Chondrocyte (in vitro differentiated cells): ENCODE measurements around the gene GLE1. TPM values are rescaled to one million over a fixed set of nuclear protein-coding genes. Genes with fewer than 3 reads are reported as not detected.

Source experiments
- DNase-seq: peaks from one replicate; pipeline ENCODE4 v3.0.0; 2021; ENCODE audit warnings: mixed read lengths, low spot score
- H3K27ac Mint-ChIP-seq: one replicate; pipeline ENCODE4 v1.8.0; 2021; ENCODE audit warnings: mild to moderate bottlenecking, moderate library complexity, mixed read lengths; ENCODE audit not compliant: unreplicated experiment
- H3K27me3 Mint-ChIP-seq: 2 replicates; pipeline ENCODE4 v1.8.0; 2021; ENCODE audit warnings: low read depth, mixed read lengths
- H3K36me3 Mint-ChIP-seq: 2 replicates; pipeline ENCODE4 v1.8.0; 2021; ENCODE audit warnings: low read depth, mixed read lengths
- H3K4me1 Mint-ChIP-seq: 2 replicates; pipeline ENCODE4 v1.8.0; 2021; ENCODE audit warnings: low read depth, mild to moderate bottlenecking, mixed read lengths
- H3K4me3 Mint-ChIP-seq: one replicate; pipeline ENCODE4 v1.8.0; 2021; ENCODE audit warnings: mild to moderate bottlenecking, moderate library complexity, mixed read lengths; ENCODE audit not compliant: unreplicated experiment
- H3K9me3 Mint-ChIP-seq: 2 replicates; pipeline ENCODE4 v1.8.0; 2021; ENCODE audit warnings: low read depth, mixed read lengths
- CTCF ChIP-seq: fragments of 200-600 bp; sonication (generic); IDR thresholded peaks from 2 replicates; pipeline ENCODE4 v1.5.0; 2021; ENCODE audit warnings: antibody characterized with exemption, mild to moderate bottlenecking, moderate library complexity
- total RNA-seq: library from RNA; stranded (reverse); gene quantifications from 3 replicates; pipeline ENCODE4 v1.2.1, GENCODE V29; 2021

Gene GLE1
- total RNA-seq, 1 donor from 2014 or later = 12.3 TPM

DNA sequence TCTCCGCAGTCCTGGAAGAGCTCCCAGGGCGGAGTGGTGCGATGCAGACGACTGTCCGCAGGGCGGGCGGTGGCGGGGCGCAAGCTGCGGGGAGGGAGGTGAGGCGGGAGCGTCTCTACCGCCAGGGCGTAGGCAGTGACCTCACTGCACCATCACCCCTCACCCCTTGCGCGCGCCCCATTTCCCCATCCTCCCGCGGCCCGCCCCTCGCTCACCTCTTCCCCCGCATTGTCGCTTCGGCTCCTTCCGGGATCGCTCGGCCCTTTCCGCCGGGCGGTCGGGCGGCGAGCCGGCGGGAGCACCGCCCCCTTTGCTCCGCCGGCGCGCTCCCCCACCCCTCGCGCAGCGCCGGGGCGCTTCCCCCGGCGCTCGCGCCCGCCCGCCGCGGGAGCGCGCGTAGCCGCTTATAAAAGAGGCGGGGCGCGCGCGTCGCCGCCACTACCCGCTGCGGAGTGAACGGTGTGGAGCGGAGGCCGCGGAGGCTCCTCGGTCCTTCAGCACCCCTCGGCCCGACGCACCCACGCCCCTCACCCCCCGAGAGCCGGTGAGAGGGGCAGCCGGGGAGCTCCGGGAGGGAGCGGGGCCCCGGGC lies 47.7 kb downstream of the GLE1 start, which contains the start of gene SPTAN1:
Gene SPTAN1, plus strand, starts transcription at position 435 of the 591 bp plus-strand sequence. CDS start 14,154 bp downstream, outside the sequence.
- H3K27me3 Mint-ChIP-seq = no peaks in the 10 kb centered on the region
- peak within 1 kb of the TSS; percentile 95 for H3K4me3 Mint-ChIP-seq

DNA sequence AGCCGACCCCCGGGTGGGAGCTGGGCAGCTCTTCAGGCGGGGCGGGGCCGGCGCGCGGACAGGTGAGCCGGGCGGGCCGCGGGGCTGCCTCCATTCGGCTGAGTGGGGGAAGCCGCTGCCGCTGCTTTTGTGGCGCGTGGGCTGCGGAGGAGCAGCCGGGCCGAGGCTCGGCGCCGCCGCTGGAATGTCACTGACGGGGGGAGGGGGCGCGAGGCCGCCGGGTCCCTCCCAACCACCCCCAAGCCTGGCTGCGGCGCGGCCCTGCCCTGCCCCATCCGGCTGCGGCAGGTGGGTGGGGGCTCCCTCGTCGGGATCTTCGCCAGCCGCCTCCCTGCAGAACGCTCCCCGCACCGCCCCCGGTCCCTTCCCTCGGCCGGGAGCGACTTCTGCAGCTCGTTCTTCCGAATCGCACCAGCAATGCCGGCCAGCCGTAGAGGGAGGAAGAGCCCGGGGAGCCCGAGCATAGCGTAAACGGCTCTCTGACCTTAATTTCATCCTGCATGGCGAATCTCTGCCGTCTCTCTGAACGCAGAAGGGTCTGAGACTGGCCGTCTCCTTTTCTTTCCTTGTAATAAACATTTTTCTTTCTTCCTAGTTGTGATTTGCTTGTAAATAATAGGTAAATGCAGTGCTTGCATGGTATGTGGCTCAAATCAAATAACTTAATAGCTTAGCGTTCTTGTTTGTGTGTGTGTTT lies 48.4 kb downstream of the GLE1 start:
- Mint-ChIP-seq H3K4me1 (peaks cover 44% of the 10 kb centered on the region), H3K27me3 (no peaks in the 10 kb centered on the region), H3K36me3 (no peaks in the 10 kb centered on the region), H3K4me3 (peak overlapping the region; percentile 95), H3K9me3 (no peaks in the 10 kb centered on the region), H3K27ac (no peak overlapping the region)
- no peak for DNase-seq
- TF ChIP-seq CTCF = no peak

More for the DNA sequence above, 47.7 kb downstream of the GLE1 start, which contains the start of gene SPTAN1:
- Mint-ChIP-seq H3K4me1 (peaks cover 40% of the 10 kb centered on the region), H3K9me3 (no peaks in the 10 kb centered on the region), H3K27ac (peak within 1 kb of the TSS; percentile 98), H3K36me3 (no peaks in the 10 kb centered on the region)
- DNase-seq = peak; percentile 95
- TF ChIP-seq CTCF = peak; percentile 22

DNA sequence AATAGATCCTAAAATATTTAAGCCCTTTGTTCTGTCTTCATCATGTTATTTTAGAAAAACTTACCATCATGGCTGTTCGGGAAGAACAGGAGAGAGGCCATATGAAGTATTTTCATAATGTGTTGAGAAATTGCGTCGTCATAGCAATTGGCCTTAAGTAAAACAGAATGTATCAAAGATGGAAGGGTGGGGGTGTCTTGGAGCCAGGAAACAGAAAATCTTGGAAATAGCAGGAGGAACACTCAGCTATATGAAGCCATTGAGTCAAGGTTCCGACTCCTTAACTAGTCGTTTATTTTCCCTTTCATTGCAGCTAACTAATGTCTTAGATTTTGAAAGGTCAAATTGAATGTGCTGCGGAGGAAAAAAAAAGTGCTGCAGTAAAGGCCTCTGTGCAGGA lies 49.2 kb downstream of the GLE1 start:
- no peaks in the 10 kb centered on the region for H3K36me3 Mint-ChIP-seq
- no peaks in the 10 kb centered on the region for H3K9me3 Mint-ChIP-seq
- no peak overlapping the region for H3K4me3 Mint-ChIP-seq
- H3K27me3 Mint-ChIP-seq = no peaks in the 10 kb centered on the region
- H3K4me1 Mint-ChIP-seq = peaks cover 50% of the 10 kb centered on the region
- no peak overlapping the region for H3K27ac Mint-ChIP-seq
- DNase-seq = no peak
- no peak for TF ChIP-seq CTCF

DNA sequence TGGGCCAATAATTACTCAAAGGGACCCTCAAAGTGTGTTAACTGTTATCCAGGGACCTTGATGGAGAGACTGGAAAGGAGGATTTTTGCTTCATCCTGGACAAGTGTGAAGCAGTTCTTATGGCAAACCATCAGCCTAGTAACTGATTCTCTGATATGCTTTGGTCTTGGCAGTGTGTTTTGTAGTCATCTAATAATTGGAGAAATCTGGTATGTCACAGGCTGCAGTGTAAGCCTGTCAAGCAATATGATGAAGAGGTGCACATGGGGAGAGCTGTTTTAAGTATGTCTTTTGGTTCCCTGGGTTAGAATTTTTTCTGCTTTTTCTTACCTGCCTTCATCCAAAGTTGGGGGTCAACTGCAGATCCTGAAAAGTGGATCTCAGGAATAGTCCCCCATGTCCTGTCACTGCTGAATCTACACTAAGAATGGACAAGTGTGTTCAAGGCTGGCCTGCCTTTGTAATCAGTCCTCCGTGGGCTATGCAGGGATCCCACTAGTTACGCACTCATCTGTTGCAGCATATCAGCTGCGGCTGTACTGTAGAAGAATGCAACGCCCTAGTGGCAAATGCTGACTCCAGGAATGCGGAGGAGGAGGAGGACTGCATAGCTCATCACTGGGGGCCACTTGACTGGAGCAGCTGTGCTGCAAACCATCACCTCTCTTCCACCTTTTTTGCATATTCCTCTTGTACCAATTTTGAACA lies 49.8 kb downstream of the GLE1 start:
- Mint-ChIP-seq H3K4me1 (peaks cover 54% of the 10 kb centered on the region), H3K9me3 (no peaks in the 10 kb centered on the region), H3K4me3 (no peak overlapping the region), H3K36me3 (no peaks in the 10 kb centered on the region), H3K27me3 (no peaks in the 10 kb centered on the region), H3K27ac (no peak overlapping the region)
- DNase-seq = no peak
- TF ChIP-seq CTCF = no peak

DNA sequence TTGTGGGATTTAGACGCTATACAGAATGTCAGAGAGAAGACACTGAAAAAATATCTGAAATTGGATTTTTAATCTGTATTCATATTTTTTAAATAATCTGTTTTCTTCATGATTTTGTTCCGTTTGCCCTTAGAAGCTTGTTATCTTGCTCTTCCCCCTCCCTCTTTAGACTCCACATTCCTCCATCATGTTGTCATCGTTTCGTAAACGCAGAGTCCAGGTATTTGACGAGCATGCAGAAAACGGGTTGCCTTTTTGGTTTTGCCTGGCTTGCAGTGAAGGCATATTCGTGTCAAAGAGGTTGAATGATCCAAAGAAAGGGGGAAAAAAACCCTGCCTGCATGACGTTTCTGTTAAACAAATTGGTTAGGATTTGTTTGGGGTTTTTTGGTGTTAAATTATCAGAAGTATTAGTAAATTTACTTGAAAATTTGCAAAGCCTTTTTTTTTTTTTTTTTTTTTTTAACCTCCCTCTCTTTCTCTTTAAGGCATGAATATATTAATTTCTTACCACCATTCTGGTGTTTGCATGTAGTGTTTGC lies 50.7 kb downstream of the GLE1 start:
- Mint-ChIP-seq H3K4me1 (peaks cover 48% of the 10 kb centered on the region), H3K36me3 (no peaks in the 10 kb centered on the region), H3K9me3 (no peaks in the 10 kb centered on the region), H3K4me3 (no peak overlapping the region), H3K27ac (no peak overlapping the region), H3K27me3 (no peaks in the 10 kb centered on the region)
- DNase-seq = no peak
- TF ChIP-seq CTCF = no peak
